GM23338 (cell line): ENCODE results near the gene LRCH4. TPM values are rescaled to one million over a fixed set of nuclear protein-coding genes. Genes with fewer than 3 reads are reported as not detected.
"Not testable (repeated sequence)": the region's sequence is repeated elsewhere in the genome, so short reads cannot be mapped to it uniquely, and the experiment has no call there.

Source experiments
- ATAC-seq: fragments of 200-7000 bp; cut with Tn5 transposase; 3 replicates; pipeline ENCODE4 v1.9.1; 2020
- DNase-seq: peaks from one replicate; pipeline ENCODE4 v3.0.0-alpha.2; 2015; ENCODE audit warnings: low spot score
- H2AFZ ChIP-seq: fragments of 200-600 bp; sonication (generic); 2 replicates; pipeline ENCODE4 v1.8.0; 2016; ENCODE audit warnings: antibody characterized with exemption, mild to moderate bottlenecking, moderate library complexity
- H3F3A ChIP-seq: fragments of 200-600 bp; sonication (generic); replicated peaks from 2 replicates; pipeline ENCODE4 v1.8.0; 2017; ENCODE audit warnings: antibody characterized with exemption, mixed run types, low read depth
- H3K27ac ChIP-seq: fragments of 200-600 bp; sonication (generic); 2 replicates; pipeline ENCODE4 v1.6.1; 2016; ENCODE audit warnings: low read depth
- H3K27me3 ChIP-seq: fragments of 200-600 bp; sonication (generic); 2 replicates; pipeline ENCODE4 v1.8.0; 2016; ENCODE audit warnings: mild to moderate bottlenecking, mixed run types, moderate library complexity; ENCODE audit not compliant: insufficient read depth
- H3K36me3 ChIP-seq: fragments of 200-600 bp; sonication (generic); 2 replicates; pipeline ENCODE4 v1.8.0; 2016; ENCODE audit warnings: mild to moderate bottlenecking; ENCODE audit not compliant: insufficient read depth
- H3K4me1 ChIP-seq: fragments of 200-600 bp; sonication (generic); 2 replicates; pipeline ENCODE4 v1.8.0; 2016; ENCODE audit warnings: mild to moderate bottlenecking, moderate library complexity; ENCODE audit not compliant: insufficient read depth
- H3K4me2 ChIP-seq: fragments of 200-600 bp; sonication (generic); 2 replicates; pipeline ENCODE4 v1.7.1; 2017; ENCODE audit warnings: mixed run types
- H3K4me3 ChIP-seq: fragments of 200-600 bp; sonication (generic); 2 replicates; pipeline ENCODE4 v1.6.1; 2016; ENCODE audit warnings: mixed run types
- H3K79me2 ChIP-seq: fragments of 200-600 bp; sonication (generic); replicated peaks from 2 replicates; pipeline ENCODE4 v1.8.0; 2017; ENCODE audit warnings: mild to moderate bottlenecking; ENCODE audit not compliant: insufficient read depth
- H3K9me2 ChIP-seq: fragments of 200-600 bp; sonication (generic); 2 replicates; pipeline ENCODE4 v1.8.0; 2017; ENCODE audit not compliant: insufficient read depth
- H4K20me1 ChIP-seq: fragments of 200-600 bp; sonication (generic); replicated peaks from 2 replicates; pipeline ENCODE4 v1.8.0; 2017; ENCODE audit warnings: mild to moderate bottlenecking; ENCODE audit not compliant: insufficient read depth
- H3K27ac Mint-ChIP-seq: 2 replicates; pipeline ENCODE4 v1.8.0; 2020; ENCODE audit warnings: inconsistent platforms, mild to moderate bottlenecking, moderate library complexity, mixed read lengths
- H3K27me3 Mint-ChIP-seq: 3 replicates; pipeline ENCODE4 v1.8.0; 2022; ENCODE audit warnings: low read depth, mild to moderate bottlenecking, moderate library complexity, mixed read lengths, inconsistent platforms; ENCODE audit not compliant: insufficient read depth, poor library complexity
- H3K36me3 Mint-ChIP-seq: 3 replicates; pipeline ENCODE4 v1.8.0; 2021; ENCODE audit warnings: low read depth, mild to moderate bottlenecking, inconsistent platforms, moderate library complexity, mixed read lengths
- H3K4me1 Mint-ChIP-seq: 3 replicates; pipeline ENCODE4 v1.8.0; 2020; ENCODE audit warnings: mild to moderate bottlenecking, inconsistent platforms, mixed read lengths
- H3K4me3 Mint-ChIP-seq: 3 replicates; pipeline ENCODE4 v1.8.0; 2021; ENCODE audit warnings: moderate library complexity, mild to moderate bottlenecking, inconsistent platforms, mixed read lengths
- H3K9me3 Mint-ChIP-seq: 3 replicates; pipeline ENCODE4 v1.8.0; 2020; ENCODE audit warnings: moderate library complexity, mild to moderate bottlenecking, inconsistent platforms, mixed read lengths
- CREB1 ChIP-seq: fragments of 250-450 bp; sonication (Bioruptor Pico); IDR thresholded peaks from 2 replicates; pipeline ENCODE4 v1.5.0; 2020; ENCODE audit warnings: low read depth, mild to moderate bottlenecking, moderate library complexity
- CTCF ChIP-seq, 2 experiments: fragments of 200-600 bp in 1 of 2; sonication (generic) in 1 of 2; conservative IDR thresholded peaks; 2 replicates each; pipeline versions ENCODE4 v1.5.1 to v1.6.1; 2016 to 2017; ENCODE audit warnings: antibody characterized with exemption in 2 of 2, low read depth in 2 of 2, mild to moderate bottlenecking in 2 of 2, moderate library complexity in 1 of 2
- EZH2 ChIP-seq: fragments of 200-600 bp; sonication (generic); IDR thresholded peaks from one replicate; pipeline ENCODE4 v1.8.0; 2017; ENCODE audit warnings: antibody characterized with exemption, mild to moderate bottlenecking, low read depth; ENCODE audit not compliant: unreplicated experiment
- JUNB ChIP-seq: IDR thresholded peaks from one replicate; pipeline ENCODE4 v1.6.1; 2016; ENCODE audit warnings: antibody characterized with exemption; ENCODE audit not compliant: unreplicated experiment
- REST ChIP-seq: IDR thresholded peaks from one replicate; pipeline ENCODE4 v1.6.1; 2018; ENCODE audit warnings: antibody characterized with exemption; ENCODE audit not compliant: unreplicated experiment
- STAT1 ChIP-seq: IDR thresholded peaks from one replicate; pipeline ENCODE4 v1.6.1; 2016; ENCODE audit warnings: antibody characterized with exemption; ENCODE audit not compliant: unreplicated experiment
- ZNF114 ChIP-seq: fragments of 250-450 bp; sonication (Bioruptor Pico); IDR thresholded peaks from 2 replicates; pipeline ENCODE4 v1.5.0; 2020; ENCODE audit warnings: mild to moderate bottlenecking, moderate library complexity
- ZNF331 ChIP-seq: fragments of 250-450 bp; sonication (Bioruptor Pico); IDR thresholded peaks from 2 replicates; pipeline ENCODE4 v1.5.0; 2020; ENCODE audit warnings: low read depth, mild to moderate bottlenecking, moderate library complexity
- polyA plus RNA-seq: library from polyadenylated mRNA; unstranded; fragments of >200 nt; fragmentation: Nextera tagmentation; extraction: Ambion mirVana; gene quantifications from 2 replicates; pipeline ENCODE4 v1.2.1, GENCODE V29; 2016
- total RNA-seq: library from RNA; depleted of rRNA; stranded (reverse); fragments of >200 nt; shearing (Covaris generic); gene quantifications from 2 replicates; pipeline ENCODE4 v1.2.3, GENCODE V29; 2014
- TF ChIP-seq, protein P1 (sequence below): IDR thresholded peaks from 2 replicates; pipeline ENCODE4 v1.6.1; 2016; ENCODE audit warnings: antibody characterized with exemption

LRCH4 gene
- total and polyA plus RNA-seq, 2 experiments from 2014 or later, result 21.4 to 51.0 TPM

DNA sequence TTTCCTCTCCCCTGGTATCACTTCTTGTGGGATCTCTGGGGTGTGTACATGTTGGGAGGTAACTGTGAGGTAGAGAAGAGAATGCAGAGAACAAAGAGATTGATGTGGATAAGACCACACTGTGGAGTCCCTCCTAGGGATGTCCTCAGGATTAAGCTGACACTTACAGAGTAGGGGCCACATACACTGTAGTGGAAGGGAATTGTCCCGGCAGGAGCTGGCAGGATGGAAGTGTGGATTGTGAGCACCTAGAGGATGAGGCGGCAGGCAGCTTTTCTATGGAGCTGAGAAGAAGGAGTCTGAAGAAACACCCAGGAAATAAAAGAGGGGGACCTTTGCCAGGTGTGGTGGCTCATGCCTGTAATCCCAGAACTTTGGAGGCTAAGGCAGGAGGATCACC, 33.4 kb downstream of the LRCH4 start:
- no peak overlapping the region for H2AFZ ChIP-seq
- no peaks in the 10 kb centered on the region; the same call in 1 of the 2 replicates for H3K36me3 ChIP-seq
- H4K20me1 ChIP-seq, result no peaks in the 10 kb centered on the region
- H3K79me2 ChIP-seq, result no peaks in the 10 kb centered on the region
- no peak overlapping the region for H3K27ac Mint-ChIP-seq
- H3K4me2 ChIP-seq, result no peak overlapping the region
- DNase-seq (no peak), ATAC-seq (no peak)
- no peaks in the 10 kb centered on the region for H3K9me2 ChIP-seq
- no peak overlapping the region for H3K4me3 Mint-ChIP-seq
- no peaks in the 10 kb centered on the region; the same call in 2 of the 3 replicates for H3K9me3 Mint-ChIP-seq
- no peak for TF ChIP-seq JUNB
- no peak for TF ChIP-seq STAT1
- no peak for TF ChIP-seq REST
- TF ChIP-seq ZNF331, result no peak
- TF ChIP-seq, protein P1, sequence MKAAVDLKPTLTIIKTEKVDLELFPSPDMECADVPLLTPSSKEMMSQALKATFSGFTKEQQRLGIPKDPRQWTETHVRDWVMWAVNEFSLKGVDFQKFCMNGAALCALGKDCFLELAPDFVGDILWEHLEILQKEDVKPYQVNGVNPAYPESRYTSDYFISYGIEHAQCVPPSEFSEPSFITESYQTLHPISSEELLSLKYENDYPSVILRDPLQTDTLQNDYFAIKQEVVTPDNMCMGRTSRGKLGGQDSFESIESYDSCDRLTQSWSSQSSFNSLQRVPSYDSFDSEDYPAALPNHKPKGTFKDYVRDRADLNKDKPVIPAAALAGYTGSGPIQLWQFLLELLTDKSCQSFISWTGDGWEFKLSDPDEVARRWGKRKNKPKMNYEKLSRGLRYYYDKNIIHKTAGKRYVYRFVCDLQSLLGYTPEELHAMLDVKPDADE, result no peak
- TF ChIP-seq CREB1 (CRISPR knock-in tag), result no peak
- TF ChIP-seq ZNF114 (CRISPR knock-in tag), result no peak
- no peak for TF ChIP-seq CTCF (conservative IDR thresholded peaks at IDR 0.05; ENCODE audit: low read depth in 2 of 2)
- TF ChIP-seq EZH2, result no peak
- H3K4me1 Mint-ChIP-seq, result peaks cover 4% of the 10 kb centered on the region; the same call in 2 of the 3 replicates
- no peaks in the 10 kb centered on the region for H3K27me3 ChIP-seq
- no peaks in the 10 kb centered on the region for H3F3A ChIP-seq
- H3K27me3 Mint-ChIP-seq, result no peaks in the 10 kb centered on the region
- no peak overlapping the region for H3K4me3 ChIP-seq
- H3K36me3 Mint-ChIP-seq, result peaks cover 15% of the 10 kb centered on the region
- H3K4me1 ChIP-seq, result no peaks in the 10 kb centered on the region
- no peak overlapping the region for H3K27ac ChIP-seq

DNA sequence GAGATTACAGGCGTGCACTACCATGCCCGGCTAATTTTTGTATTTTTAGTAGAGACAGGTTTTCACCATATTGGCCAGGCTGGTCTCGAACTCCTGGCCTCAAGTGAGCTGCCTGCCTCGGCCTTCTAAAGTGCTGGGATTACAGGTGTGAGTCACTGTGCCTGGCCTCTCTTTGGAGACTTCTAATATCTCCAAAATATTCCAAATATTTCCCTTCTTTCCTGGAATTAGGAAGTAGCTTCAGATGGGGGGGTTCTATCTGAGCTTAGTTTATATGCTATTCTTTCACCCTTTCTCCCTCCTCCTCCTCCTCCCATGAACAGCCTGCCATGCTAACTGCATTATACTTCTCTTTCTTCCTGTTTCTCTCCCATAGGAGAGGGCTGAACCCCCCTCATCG, 37.5 kb downstream of the LRCH4 start:
- peaks cover 45% of the 10 kb centered on the region for H3K4me1 Mint-ChIP-seq
- ATAC-seq, H3K4me3 Mint-ChIP-seq: not testable (repeated sequence)

More for the DNA sequence above, 37.5 kb downstream of the LRCH4 start:
- peaks cover 33% of the 10 kb centered on the region for H3K4me1 ChIP-seq
- H3K27me3 Mint-ChIP-seq, DNase-seq, H3K27me3 ChIP-seq, H3K27ac ChIP-seq, H3K4me2 ChIP-seq, H3K27ac Mint-ChIP-seq, H3K36me3 Mint-ChIP-seq, H2AFZ ChIP-seq, H4K20me1 ChIP-seq, H3K9me2 ChIP-seq, H3K4me3 ChIP-seq, H3K36me3 ChIP-seq, H3K9me3 Mint-ChIP-seq: not testable (repeated sequence)
- H3K79me2 ChIP-seq, result peaks cover 13% of the 10 kb centered on the region
- peaks cover 12% of the 10 kb centered on the region; the same call in 1 of the 2 replicates for H3F3A ChIP-seq
